NB4 (cell line): Measurements from ENCODE around the gene NUP98.
"Not testable (repeated sequence)": the region's sequence is repeated elsewhere in the genome, so short reads cannot be mapped to it uniquely, and the experiment has no call there.

Experiments used
- CTCF ChIP-seq: IDR thresholded peaks from one replicate; pipeline ENCODE4 v1.5.1; 2012; ENCODE audit warnings: low read depth, low read length
- MYC ChIP-seq: IDR thresholded peaks from 2 replicates; pipeline ENCODE4 v1.6.1; 2011; ENCODE audit warnings: low read depth, low read length
- POLR2A ChIP-seq: IDR thresholded peaks from 2 replicates; pipeline ENCODE4 v1.6.1; 2011; ENCODE audit warnings: mild to moderate bottlenecking; ENCODE audit not compliant: insufficient read length; ENCODE audit errors: extremely low read depth

DNA sequence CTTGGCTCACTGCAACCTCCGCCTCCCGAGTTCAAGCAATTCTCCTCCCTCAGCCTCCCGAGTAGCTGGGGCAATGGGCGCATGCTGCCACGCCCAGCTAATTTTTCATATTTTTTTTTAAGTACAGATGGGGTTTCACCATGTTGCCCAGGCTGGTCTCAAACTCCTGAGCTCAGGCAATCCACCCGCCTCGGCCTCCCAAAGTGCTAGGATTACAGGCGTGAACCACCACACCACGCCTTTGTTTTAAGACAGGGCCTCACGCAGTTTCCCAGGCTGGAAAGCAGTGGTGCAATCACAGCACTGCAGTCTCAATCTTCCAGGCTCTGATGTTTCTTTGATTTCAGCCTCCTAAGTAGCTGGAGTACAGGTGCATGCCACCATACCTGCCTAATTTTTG is 3.0 kb downstream of the NUP98 start:
- not testable (repeated sequence) for TF ChIP-seq MYC, CTCF, POLR2A
